Measurements from ENCODE around the gene ZNF638.
"Not testable (repeated sequence)": the region's sequence is repeated elsewhere in the genome, so short reads cannot be mapped to it uniquely, and the experiment has no call there.

Gene ZNF638, protein sequence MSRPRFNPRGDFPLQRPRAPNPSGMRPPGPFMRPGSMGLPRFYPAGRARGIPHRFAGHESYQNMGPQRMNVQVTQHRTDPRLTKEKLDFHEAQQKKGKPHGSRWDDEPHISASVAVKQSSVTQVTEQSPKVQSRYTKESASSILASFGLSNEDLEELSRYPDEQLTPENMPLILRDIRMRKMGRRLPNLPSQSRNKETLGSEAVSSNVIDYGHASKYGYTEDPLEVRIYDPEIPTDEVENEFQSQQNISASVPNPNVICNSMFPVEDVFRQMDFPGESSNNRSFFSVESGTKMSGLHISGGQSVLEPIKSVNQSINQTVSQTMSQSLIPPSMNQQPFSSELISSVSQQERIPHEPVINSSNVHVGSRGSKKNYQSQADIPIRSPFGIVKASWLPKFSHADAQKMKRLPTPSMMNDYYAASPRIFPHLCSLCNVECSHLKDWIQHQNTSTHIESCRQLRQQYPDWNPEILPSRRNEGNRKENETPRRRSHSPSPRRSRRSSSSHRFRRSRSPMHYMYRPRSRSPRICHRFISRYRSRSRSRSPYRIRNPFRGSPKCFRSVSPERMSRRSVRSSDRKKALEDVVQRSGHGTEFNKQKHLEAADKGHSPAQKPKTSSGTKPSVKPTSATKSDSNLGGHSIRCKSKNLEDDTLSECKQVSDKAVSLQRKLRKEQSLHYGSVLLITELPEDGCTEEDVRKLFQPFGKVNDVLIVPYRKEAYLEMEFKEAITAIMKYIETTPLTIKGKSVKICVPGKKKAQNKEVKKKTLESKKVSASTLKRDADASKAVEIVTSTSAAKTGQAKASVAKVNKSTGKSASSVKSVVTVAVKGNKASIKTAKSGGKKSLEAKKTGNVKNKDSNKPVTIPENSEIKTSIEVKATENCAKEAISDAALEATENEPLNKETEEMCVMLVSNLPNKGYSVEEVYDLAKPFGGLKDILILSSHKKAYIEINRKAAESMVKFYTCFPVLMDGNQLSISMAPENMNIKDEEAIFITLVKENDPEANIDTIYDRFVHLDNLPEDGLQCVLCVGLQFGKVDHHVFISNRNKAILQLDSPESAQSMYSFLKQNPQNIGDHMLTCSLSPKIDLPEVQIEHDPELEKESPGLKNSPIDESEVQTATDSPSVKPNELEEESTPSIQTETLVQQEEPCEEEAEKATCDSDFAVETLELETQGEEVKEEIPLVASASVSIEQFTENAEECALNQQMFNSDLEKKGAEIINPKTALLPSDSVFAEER (N-terminal part only)

DNA sequence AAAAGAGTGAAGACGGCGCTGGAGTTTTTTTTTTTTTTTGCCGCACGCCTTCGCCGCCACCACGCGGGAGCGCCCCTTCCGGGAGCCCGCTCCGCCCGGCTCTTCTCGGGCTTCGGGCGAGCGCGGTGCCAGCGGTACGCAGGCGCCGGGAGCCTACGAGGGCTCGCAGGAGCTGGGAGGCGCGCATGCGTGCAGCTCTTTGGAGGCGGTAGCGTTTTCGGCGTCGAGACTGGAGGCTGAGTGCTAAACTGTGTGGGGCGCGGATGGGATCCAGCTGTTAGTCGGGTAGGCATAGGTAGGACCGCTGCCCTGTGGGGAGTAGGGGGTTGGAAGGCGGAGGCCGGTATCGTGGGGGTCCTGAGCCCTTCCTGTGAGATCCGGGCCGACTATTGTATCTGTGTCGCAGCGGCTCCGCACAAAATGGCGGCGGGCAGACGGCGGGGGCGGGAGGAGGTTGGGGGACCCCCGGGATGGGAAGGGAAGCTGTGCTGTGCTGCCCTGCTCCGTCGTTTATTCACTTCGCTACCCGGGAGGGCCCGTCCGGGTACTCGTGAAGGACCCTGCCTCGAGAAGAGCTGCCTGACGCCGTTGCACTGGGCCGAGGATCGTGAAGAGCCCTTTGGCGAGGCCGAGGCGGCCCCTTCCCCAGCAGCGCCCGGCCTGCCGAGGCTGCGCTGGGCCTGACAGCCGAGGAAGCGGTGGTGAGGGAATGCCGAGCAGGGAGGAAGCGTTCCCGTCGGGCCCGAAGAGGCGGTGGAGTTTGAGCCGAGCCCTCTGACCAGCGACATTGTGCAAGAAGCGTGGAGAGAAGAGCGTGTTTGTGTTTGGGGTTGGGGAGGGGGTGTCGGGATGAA lies at the start of gene ZNF638:
Gene ZNF638 (plus strand): TSS at position 202 of the 854 bp plus-strand sequence. CDS start 17,173 bp downstream, outside the sequence.
- DNase-seq (ENCODE audit: low spot score) = peak; percentile 91

DNA sequence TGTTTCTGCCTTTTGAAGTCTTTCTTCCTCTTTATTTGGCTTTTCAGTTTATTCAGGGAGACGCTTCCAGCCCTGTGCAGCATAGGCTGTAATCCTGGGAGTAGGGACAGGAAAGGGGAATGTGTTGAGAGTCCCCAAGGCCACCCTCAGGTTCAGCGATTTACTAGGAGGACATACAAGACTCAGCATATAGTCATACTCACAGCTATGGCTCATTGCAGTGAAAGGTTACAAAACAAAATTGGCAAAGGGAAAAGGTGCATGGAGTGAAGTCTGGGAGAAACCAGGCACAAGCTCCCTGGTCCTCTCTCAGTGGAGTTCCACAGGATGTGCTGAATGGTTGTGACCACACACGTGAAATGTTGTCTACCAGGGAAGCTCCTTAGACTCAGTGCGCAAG lies 49.6 kb upstream of the ZNF638 start:
- no peak for DNase-seq (ENCODE audit: low spot score)

DNA sequence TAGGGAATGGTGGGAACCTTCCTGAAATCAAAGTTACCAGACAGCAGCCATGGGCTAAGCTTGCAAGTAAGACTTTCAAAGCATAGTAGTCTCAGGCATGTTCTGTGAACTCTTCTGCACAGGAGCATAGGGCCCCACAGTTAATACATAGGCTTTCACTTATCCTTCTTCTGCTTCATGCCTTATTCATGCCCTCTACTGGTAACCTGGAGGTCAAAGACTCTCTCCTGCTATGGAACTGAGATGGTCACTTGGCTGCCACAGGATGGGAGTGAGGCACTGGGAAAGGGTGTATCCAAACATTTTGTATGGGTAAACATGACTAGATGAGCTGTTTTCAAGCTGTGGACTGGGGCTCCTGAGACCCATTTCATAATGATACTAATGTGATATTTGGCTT lies 49.1 kb upstream of the ZNF638 start:
- no peak for DNase-seq (ENCODE audit: low spot score)

- DNase-seq (ENCODE audit: low spot score) = no peak
These were observed 48.5 kb upstream of the ZNF638 start for GRCh38 chr2:71283131-71283530.

GRCh38 chr2:71285706-71286105 lies 45.9 kb upstream of the ZNF638 start:
- no peak for DNase-seq (ENCODE audit: low spot score)

- no peak for DNase-seq (ENCODE audit: low spot score)
These were observed 40.2 kb upstream of the ZNF638 start for GRCh38 chr2:71291398-71291797.

DNA sequence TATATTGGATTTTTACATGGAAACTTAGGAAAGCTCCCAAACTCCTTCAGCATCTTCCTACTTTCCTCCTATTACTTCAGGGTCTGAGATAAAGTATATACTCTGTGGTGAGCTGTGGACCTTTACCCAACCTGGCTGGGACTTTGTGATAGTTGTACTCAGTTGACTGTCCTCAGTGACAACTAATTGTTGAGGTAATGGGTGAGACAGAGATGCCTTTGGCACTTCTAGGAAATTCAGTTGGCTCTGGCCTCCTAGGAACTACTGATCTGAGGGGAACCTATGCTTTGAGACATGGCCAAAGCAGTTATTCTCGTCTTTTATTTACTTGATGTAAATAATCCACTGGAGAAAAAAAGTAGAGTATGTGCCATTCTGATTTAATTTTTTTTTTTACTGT lies 39.4 kb upstream of the ZNF638 start:
- DNase-seq (ENCODE audit: low spot score) = no peak

- no peak for DNase-seq (ENCODE audit: low spot score)
These were observed 32.7 kb upstream of the ZNF638 start for GRCh38 chr2:71298914-71299313.

DNA sequence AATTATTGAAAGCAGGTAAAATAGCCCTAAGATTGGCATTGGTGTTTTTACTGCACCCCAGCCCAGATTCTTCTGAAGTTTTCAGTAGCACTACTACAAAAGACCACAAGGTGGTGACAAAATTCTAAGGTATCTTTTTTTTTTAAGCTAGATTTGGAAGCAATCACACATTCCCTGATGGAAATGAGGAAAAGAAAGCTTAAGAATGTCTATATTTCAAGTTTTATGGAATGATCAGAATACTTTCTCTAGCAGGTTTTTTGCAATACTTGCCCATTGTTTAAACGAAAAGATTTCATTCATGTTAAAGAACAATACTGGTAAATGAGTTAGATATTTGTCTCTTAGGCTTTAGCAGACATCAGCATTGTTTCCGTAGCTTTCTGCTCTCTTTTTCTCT lies 32.1 kb upstream of the ZNF638 start:
- peak; percentile 43 for DNase-seq (ENCODE audit: low spot score)

DNA sequence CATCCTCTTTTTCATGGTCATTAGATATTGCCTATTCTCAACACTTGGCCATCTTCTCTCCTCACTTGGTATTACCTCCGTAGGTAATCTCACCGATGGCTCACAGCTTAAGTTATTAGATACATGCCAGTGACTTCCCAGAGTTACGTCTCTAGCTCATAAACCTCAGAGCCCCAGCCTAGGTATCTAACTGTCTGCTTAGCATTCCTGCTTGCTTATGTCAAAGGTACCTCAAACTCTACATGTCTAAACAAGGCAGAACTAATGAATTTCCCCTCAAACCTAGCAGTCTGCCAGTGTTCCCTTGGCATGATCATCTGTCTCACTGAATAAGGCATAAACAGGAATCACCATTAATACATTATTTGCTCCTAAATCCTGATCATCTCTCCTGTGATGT lies 27.7 kb upstream of the ZNF638 start:
- DNase-seq (ENCODE audit: low spot score) = no peak

DNA sequence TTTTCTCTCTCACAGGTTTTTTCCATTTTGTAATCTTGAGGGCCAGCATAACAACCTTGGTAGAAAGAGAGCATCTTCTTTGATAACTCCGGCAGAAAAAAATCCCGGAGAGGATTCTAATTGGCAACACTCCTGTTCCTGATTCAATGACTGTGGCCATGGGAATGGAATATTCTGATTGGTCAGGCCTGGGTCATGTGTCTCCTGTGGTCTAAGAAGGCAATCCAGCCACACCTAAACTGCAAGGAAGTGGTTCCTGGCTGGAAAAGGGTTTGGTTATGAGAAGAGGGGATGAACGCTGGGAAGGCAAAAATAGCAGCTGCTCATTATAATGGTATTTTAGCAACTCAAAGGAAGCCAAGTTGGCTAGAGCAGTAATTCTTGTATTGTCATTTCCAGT lies 24.8 kb upstream of the ZNF638 start:
- DNase-seq (ENCODE audit: low spot score) = no peak

- DNase-seq (ENCODE audit: low spot score) = no peak
These were observed 18.4 kb upstream of the ZNF638 start for GRCh38 chr2:71313016-71313766.

DNA sequence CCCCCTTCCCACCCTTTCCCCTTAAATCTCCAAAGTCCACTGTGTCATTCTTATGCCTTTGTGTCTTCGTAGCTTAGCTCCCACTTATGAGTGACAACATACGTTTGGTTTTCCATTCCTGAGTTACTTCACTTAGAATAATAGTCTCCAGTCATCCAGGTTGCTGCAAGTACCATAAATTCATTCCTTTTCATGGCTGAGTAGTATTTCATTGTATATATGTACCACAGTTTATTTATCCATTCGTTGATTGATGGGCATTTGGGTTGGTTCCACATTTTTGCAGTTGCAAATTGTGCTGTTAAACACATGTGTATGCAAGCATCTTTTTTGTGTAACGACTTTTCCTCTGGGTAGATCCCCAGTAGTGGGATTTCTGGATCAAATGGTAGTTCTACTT lies 14.5 kb upstream of the ZNF638 start:
- no peak for DNase-seq (ENCODE audit: low spot score)

- not testable (repeated sequence) for DNase-seq (ENCODE audit: low spot score)
These were observed 13.7 kb upstream of the ZNF638 start for GRCh38 chr2:71317900-71318299.

DNA sequence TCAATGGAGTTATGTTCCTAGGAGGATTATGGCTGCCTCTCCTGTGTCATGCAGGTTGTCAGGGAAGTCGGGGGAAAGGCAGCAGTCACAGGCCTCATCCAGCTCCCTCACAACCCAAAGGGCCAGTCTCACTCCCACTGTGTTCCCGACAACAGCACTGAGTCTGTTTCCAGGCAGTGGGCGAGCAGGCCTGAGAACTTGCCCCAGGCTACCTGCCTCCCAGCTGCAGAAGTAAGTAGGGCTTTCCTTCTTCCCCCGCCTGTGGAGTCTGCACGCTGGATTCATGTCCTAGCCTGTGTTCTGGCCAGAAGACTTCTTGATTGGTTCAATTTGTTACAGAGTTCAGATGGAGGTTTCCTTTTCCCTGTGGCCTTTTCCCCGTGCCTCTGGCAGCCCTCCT lies 8.2 kb upstream of the ZNF638 start:
- no peak for DNase-seq (ENCODE audit: low spot score)

GRCh38 chr2:71326968-71327367 lies 4.6 kb upstream of the ZNF638 start:
- DNase-seq (ENCODE audit: low spot score) = no peak

DNA sequence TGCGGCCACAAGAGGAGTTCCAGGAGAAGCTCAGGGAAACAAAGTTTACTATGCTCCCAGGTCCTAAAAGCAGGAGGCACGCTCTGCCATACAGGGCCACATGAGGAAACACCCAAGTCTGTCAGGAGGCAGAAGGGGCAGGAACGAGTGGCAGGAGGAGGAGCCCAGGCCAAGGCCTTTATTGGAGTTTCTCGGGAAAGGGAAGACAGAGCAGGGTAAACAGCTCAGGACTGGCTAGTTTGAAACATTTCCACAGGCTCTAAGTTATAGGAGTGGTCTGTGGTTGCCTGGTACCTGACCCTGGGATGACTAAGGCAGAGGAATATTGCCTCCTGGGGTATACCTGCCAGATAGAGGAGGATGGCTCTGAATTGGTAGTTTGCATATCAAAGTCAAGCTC lies 3.7 kb upstream of the ZNF638 start:
- no peak for DNase-seq (ENCODE audit: low spot score)

- DNase-seq (ENCODE audit: low spot score) = no peak
These were observed 1.4 kb upstream of the ZNF638 start for GRCh38 chr2:71330155-71330554.

GRCh38 chr2:71330585-71331330 lies 824 bp upstream of the ZNF638 start:
- DNase-seq (ENCODE audit: low spot score) = no peak

GRCh38 chr2:71331331-71331580 lies 326 bp upstream of the ZNF638 start:
- DNase-seq (ENCODE audit: low spot score) = not testable (repeated sequence)
